CD4-positive, alpha-beta T cell (primary cell): ENCODE measurements around the gene INPP4A. TPM values are rescaled to one million over a fixed set of nuclear protein-coding genes. Genes with fewer than 3 reads are reported as not detected.

ENCODE experiments used
- ATAC-seq: fragments of 200-7000 bp; cut with Tn5 transposase; one replicate; pipeline ENCODE4 v1.10.0; 2022; ENCODE audit warnings: mild to moderate bottlenecking; ENCODE audit not compliant: poor library complexity
- CTCF ChIA-PET: fragments of 350-600 bp; sonication (Branson Sonifier 250); formaldehyde crosslinking; loops from one replicate; lab custom pipeline; 2021; ENCODE audit warnings: antibody characterized with exemption, inconsistent platforms; lab: Charles Lee
- POLR2A ChIA-PET: fragments of 350-600 bp; sonication (Branson Sonifier 250); formaldehyde crosslinking; loops from one replicate; lab custom pipeline; 2021; ENCODE audit warnings: antibody characterized with exemption, inconsistent platforms; lab: Charles Lee
- DNase-seq, 14 experiments: peaks; one replicate each; pipeline ENCODE4 v3.0.0-alpha.2; 2013 to 2020; ENCODE audit warnings: mixed read lengths in 2 of 14
- H3K27ac ChIP-seq, 2 donors: one replicate each; pipeline versions ENCODE4 v1.5.1 to v1.7.0; 2013; ENCODE audit warnings: low read length in 2 of 2, low read depth in 1 of 2, mild to moderate bottlenecking in 1 of 2
- H3K27me3 ChIP-seq, 2 experiments: 1 replicate in 1 of 2; 2 replicates in 1 of 2; pipeline versions ENCODE4 v1.6.1 to v1.7.0; 2013; ENCODE audit warnings: low read length in 2 of 2, control low read depth in 1 of 2, mild to moderate bottlenecking in 1 of 2, moderate library complexity in 1 of 2; ENCODE audit not compliant: insufficient read depth in 2 of 2, control insufficient read depth in 1 of 2
- H3K36me3 ChIP-seq: one replicate; pipeline ENCODE4 v1.6.1; 2013; ENCODE audit warnings: low read length, control low read depth; ENCODE audit not compliant: insufficient read depth
- H3K4me1 ChIP-seq: one replicate; pipeline ENCODE4 v1.6.1; 2013; ENCODE audit warnings: low read length, control low read depth; ENCODE audit not compliant: insufficient read depth
- H3K4me3 ChIP-seq: one replicate; pipeline ENCODE4 v1.5.1; 2013; ENCODE audit warnings: mild to moderate bottlenecking, low read length, moderate library complexity
- H3K9me3 ChIP-seq, 2 experiments: 1 replicate in 1 of 2; 2 replicates in 1 of 2; pipeline versions ENCODE4 v1.6.1 to v1.7.0; 2013; ENCODE audit warnings: low read length in 2 of 2, mild to moderate bottlenecking in 2 of 2, control low read depth in 1 of 2, moderate library complexity in 1 of 2; ENCODE audit not compliant: control insufficient read depth in 1 of 2, insufficient read depth in 1 of 2
- H3K27ac Mint-ChIP-seq: one replicate; pipeline ENCODE4 v1.8.0; 2020; ENCODE audit warnings: mixed read lengths
- H3K27me3 Mint-ChIP-seq: one replicate; pipeline ENCODE4 v1.8.0; 2021; ENCODE audit warnings: mixed read lengths
- H3K36me3 Mint-ChIP-seq: one replicate; pipeline ENCODE4 v1.8.0; 2021; ENCODE audit warnings: low read depth, mixed read lengths
- H3K4me1 Mint-ChIP-seq: one replicate; pipeline ENCODE4 v1.8.0; 2021; ENCODE audit warnings: low read depth, mixed read lengths
- H3K4me3 Mint-ChIP-seq: one replicate; pipeline ENCODE4 v1.8.0; 2020; ENCODE audit warnings: mild to moderate bottlenecking, mixed read lengths
- H3K9me3 Mint-ChIP-seq: one replicate; pipeline ENCODE4 v1.8.0; 2020; ENCODE audit warnings: mixed read lengths
- CTCF ChIP-seq: fragments of 200-600 bp; IDR thresholded peaks from one replicate; pipeline ENCODE4 v1.8.0; 2022; ENCODE audit warnings: antibody characterized with exemption, mild to moderate bottlenecking
- intact Hi-C, 2 experiments: fragments of 100-400 bp; cut with DNase I in 1 of 2; cut with micrococcal nuclease in 1 of 2; formaldehyde crosslinking; loops; one replicate each; pipeline versions ENCODE4 v1.15.1 to v1.9.0; 2023 to 2025; cut with DNase I, micrococcal nuclease
- total RNA-seq, 174 experiments: library from RNA in 2 of 174; stranded (reverse) in 2 of 174; gene quantifications; one replicate each; pipeline ENCODE4 v1.2.3 and lab custom pipeline; 2021 to 2026

INPP4A gene
- total RNA-seq, 2 experiments from 2014 or later: 86.4 to 89.2 TPM

DNA sequence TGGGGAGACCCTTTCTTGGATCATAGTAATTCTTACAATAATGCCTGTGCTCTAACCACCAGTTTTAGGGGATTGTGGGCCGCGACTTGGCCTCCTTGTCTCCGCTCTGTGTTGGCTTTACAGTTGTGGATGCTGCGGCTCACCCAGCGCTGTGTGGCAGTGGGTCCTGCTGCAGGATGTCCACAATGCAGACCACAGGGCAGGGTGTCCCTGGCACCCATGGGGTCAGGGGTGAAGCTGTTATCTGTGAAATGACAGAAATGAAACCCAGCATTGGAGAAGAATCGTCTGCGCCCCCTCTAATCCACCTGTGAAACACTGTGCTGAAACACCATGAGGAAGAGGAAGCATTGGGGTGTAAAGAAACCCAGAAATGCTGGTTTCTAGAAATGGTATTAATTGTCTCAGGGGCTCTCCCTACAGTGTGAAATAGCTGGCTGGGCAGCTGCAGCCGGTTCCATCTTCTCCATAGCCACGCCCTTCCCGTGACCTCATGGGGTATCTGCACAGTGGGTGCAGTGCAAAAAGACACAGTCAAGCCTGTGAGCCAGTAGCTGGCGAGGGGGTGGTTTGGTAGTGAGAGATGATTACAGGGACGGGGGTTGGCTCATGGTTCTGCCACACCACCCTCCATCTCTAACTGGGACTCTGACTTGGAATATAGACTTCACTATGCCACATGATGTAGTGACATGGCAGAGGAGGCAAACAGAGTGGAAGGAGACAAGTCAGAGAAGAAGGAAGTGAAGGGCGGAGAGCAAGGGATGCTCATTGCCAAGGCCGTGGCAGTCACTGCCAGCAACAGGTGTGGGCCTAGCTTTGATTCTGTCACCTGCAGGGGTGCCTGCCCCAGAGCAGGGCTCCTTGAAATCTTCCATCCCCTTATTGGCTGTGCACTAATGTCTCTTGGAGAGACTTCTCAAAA, 16.2 kb downstream of the INPP4A start:
- Histone ChIP-seq H3K9me3 (no peaks in the 10 kb centered on the region), H3K27ac (peak overlapping the region; percentile 50 to 76), H3K4me1 (peaks cover 99% of the 10 kb centered on the region), H3K27me3 (no peaks in the 10 kb centered on the region), H3K36me3 (peaks cover 26% of the 10 kb centered on the region), H3K4me3 (no peak overlapping the region)
- CTCF ChIA-PET: no interaction called here
- POLR2A ChIA-PET: interaction anchor here (0.6 to 8.8 kb wide), 2 partner anchors 10 to 189 kb away, joined by 3 to 213 read pairs; partner anchors contain the start of gene INPP4A
- Mint-ChIP-seq H3K27ac (peak overlapping the region; percentile 90), H3K9me3 (no peaks in the 10 kb centered on the region), H3K4me1 (peaks cover 93% of the 10 kb centered on the region), H3K36me3 (peaks cover 27% of the 10 kb centered on the region), H3K27me3 (no peaks in the 10 kb centered on the region), H3K4me3 (peak overlapping the region; percentile 78)
- intact Hi-C loops: loop anchor here (1.0 to 10.0 kb wide), 3 partner anchors 47 to 466 kb away; partner anchors contain the start of genes MGAT4A (in 1 of the 2) and TMEM131 (in 1 of the 2)
- ATAC-seq (peak; percentile 48), DNase-seq (peak in 10 of 14 experiments; percentile 38 to 86 (median 60))
- TF ChIP-seq CTCF: no peak

GRCh38 chr2:98461498-98462049, 16.9 kb downstream of the INPP4A start:
- no peak for ATAC-seq
- Mint-ChIP-seq H3K27ac (peak overlapping the region; percentile 90), H3K9me3 (no peaks in the 10 kb centered on the region), H3K4me3 (peak overlapping the region; percentile 78), H3K4me1 (peaks cover 94% of the 10 kb centered on the region), H3K36me3 (peaks cover 22% of the 10 kb centered on the region), H3K27me3 (no peaks in the 10 kb centered on the region)
- H3K4me3 ChIP-seq: no peak overlapping the region
- ChIA-PET POLR2A (interaction anchor here (0.6 to 8.8 kb wide), 3 partner anchors 11 to 188 kb away, joined by 3 to 213 read pairs (median 4); partner anchors contain the start of gene INPP4A), CTCF (interaction anchor here (5.8 kb wide), 1 partner anchor 26 kb away, joined by 27 read pairs; no protein-coding TSS in a partner anchor)
- peaks cover 99% of the 10 kb centered on the region for H3K4me1 ChIP-seq
- no peak for TF ChIP-seq CTCF
- no peaks in the 10 kb centered on the region for H3K9me3 ChIP-seq
- intact Hi-C loops: loop anchor here (1.0 to 10.0 kb wide), 3 partner anchors 47 to 467 kb away; partner anchors contain the start of genes MGAT4A (in 1 of the 2) and TMEM131 (in 1 of the 2)
- peaks cover 19% of the 10 kb centered on the region for H3K36me3 ChIP-seq
- no peaks in the 10 kb centered on the region for H3K27me3 ChIP-seq
- DNase-seq: no peak
- peak overlapping the region; percentile 50 to 76 for H3K27ac ChIP-seq

GRCh38 chr2:98463081-98463481, 18.4 kb downstream of the INPP4A start:
- Mint-ChIP-seq H3K4me1 (peaks cover 94% of the 10 kb centered on the region), H3K4me3 (peak overlapping the region; percentile 89), H3K9me3 (no peaks in the 10 kb centered on the region), H3K36me3 (peaks cover 12% of the 10 kb centered on the region), H3K27ac (peak overlapping the region; percentile 95), H3K27me3 (no peaks in the 10 kb centered on the region)
- peak overlapping the region; percentile 40 for H3K4me3 ChIP-seq
- DNase-seq (no peak), ATAC-seq (no peak)
- intact Hi-C loops: loop anchor here in 1 of 2 experiments (10.0 kb wide), 2 partner anchors 272 to 468 kb away; partner anchors contain the start of genes MGAT4A and TMEM131
- ChIA-PET POLR2A (interaction anchor here (1.5 to 8.8 kb wide), 8 partner anchors 12 to 94 kb away, joined by 3 to 213 read pairs (median 12); partner anchors contain the start of gene INPP4A), CTCF (interaction anchor here (1.2 to 5.8 kb wide), 6 partner anchors 12 to 24 kb away, joined by 3 to 27 read pairs (median 4); no protein-coding TSS in a partner anchor)
- no peak for TF ChIP-seq CTCF
- H3K27me3 ChIP-seq: no peaks in the 10 kb centered on the region
- H3K9me3 ChIP-seq: no peaks in the 10 kb centered on the region
- peaks cover 96% of the 10 kb centered on the region for H3K4me1 ChIP-seq
- H3K27ac ChIP-seq: peak overlapping the region; percentile 79 to 87
- H3K36me3 ChIP-seq: peaks cover 6% of the 10 kb centered on the region
